Measurements from ENCODE around the gene CSK.

DNA sequence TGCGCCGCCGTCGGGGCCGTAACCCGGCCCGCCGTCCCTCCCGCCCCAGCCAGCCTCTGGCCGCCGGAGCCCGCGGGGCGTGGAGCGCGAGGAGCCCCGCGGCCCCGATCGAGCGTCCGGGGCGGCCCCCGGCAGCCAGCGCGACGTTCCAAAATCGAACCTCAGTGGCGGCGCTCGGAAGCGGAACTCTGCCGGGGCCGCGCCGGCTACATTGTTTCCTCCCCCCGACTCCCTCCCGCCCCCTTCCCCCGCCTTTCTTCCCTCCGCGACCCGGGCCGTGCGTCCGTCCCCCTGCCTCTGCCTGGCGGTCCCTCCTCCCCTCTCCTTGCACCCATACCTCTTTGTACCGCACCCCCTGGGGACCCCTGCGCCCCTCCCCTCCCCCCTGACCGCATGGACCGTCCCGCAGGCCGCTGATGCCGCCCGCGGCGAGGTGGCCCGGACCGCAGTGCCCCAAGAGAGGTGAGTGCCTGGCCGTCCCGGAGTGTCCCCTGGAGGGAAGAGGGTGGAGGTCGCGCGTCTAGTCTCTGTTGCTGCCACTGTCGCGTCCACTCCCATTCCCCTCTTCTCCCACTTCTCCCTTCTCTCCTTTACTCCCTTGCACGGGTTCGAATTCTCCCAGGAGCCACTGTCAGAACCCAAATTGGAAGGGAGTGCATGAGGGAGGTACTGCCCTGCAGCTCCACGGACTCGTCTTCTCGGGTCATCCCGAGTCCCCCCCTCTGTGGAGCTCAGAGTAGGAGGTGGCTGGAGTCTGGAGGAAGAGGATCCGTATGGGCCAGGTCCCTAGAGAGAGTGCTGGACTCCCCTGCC is 585 bp downstream of the CSK start:
- TF ChIP-seq CTCF (conservative IDR thresholded peaks at IDR 0.05 in 1 of 2, IDR thresholded peaks at IDR 0.05 in 1 of 2; ENCODE audit: extremely low read depth in 1 of 2, insufficient read depth in 1 of 2, low read depth in 1 of 2, low read length in 2 of 2), result no peak
- TF ChIP-seq EZH2 (IDR thresholded peaks at IDR 0.05; ENCODE audit: borderline replicate concordance, low read length), result no peak

Measured in mammary epithelial cell (primary cell).